GM12878 (cell line): ENCODE data around the gene RPL22. TPM values are rescaled to one million over a fixed set of nuclear protein-coding genes. Genes with fewer than 3 reads are reported as not detected.

Experiments used
- ATAC-seq: fragments of 200-7000 bp; cut with Tn5 transposase; 3 replicates; pipeline ENCODE4 v1.9.1; 2020; ENCODE audit warnings: mild to moderate bottlenecking, moderate library complexity
- BruUV-seq: library from RNA; stranded (reverse); fragments of 400-500 nt; replicated peaks from 2 replicates; lab custom pipeline; 2021; lab: Mats Ljungman, UMichigan
- CTCF ChIA-PET: fragments of 300-600 bp; sonication (Branson Sonifier 250); formaldehyde crosslinking; extraction: SDS; loops from one replicate; lab custom pipeline; 2021; ENCODE audit warnings: inconsistent platforms; lab: Yijun Ruan, JAX
- POLR2A ChIA-PET: fragments of 350-600 bp; formaldehyde crosslinking; extraction: SDS; loops from one replicate; lab custom pipeline; 2021; ENCODE audit warnings: inconsistent platforms; lab: Charles Lee
- RAD21 ChIA-PET: fragments of 300-600 bp; sonication (Branson Sonifier 250); formaldehyde crosslinking; loops from one replicate; lab custom pipeline; 2023; ENCODE audit warnings: antibody characterized with exemption; ENCODE audit not compliant: unreplicated experiment; lab: Charles Lee
- SMC1A ChIA-PET: fragments of 300-600 bp; sonication (Branson Sonifier 250); formaldehyde crosslinking; loops from one replicate; lab custom pipeline; 2023; ENCODE audit not compliant: unreplicated experiment, uncharacterized antibody; lab: Charles Lee
- DNase-seq: peaks from one replicate; pipeline ENCODE4 v3.0.0-alpha.2; 2011; ENCODE audit warnings: low read depth, low spot score
- FAIRE-seq: peaks from 3 replicates; lab custom pipeline; 2011; peaks lifted over from hg19 to GRCh38; lab: Jason Lieb, UNC
- H2AFZ ChIP-seq: 2 replicates; pipeline ENCODE4 v1.6.0; 2011; ENCODE audit warnings: low read depth, low read length, control low read depth; ENCODE audit not compliant: control insufficient read depth
- H3K27ac ChIP-seq: 2 replicates; pipeline ENCODE4 v1.5.1; 2011; ENCODE audit warnings: control low read depth; ENCODE audit not compliant: control insufficient read depth, insufficient read depth
- H3K27me3 ChIP-seq, 2 experiments: replicated peaks in 1 of 2; 2 replicates each; pipeline versions ENCODE4 v1.6.0 to v1.6.1; 2011; ENCODE audit warnings: low read length in 1 of 2; ENCODE audit not compliant: control insufficient read depth in 2 of 2, insufficient read depth in 2 of 2
- H3K36me3 ChIP-seq, 2 experiments: 2 replicates each; pipeline ENCODE4 v1.5.1; 2011; ENCODE audit warnings: low read length in 1 of 2; ENCODE audit not compliant: control insufficient read depth in 2 of 2, insufficient read depth in 2 of 2
- H3K4me1 ChIP-seq: 2 replicates; pipeline ENCODE4 v1.6.1; 2011; ENCODE audit warnings: mild to moderate bottlenecking, low read length, moderate library complexity, mixed read lengths; ENCODE audit not compliant: control insufficient read depth, insufficient read depth
- H3K4me2 ChIP-seq: 2 replicates; pipeline ENCODE4 v1.6.0; 2011; ENCODE audit warnings: control low read depth; ENCODE audit not compliant: control insufficient read depth, insufficient read depth
- H3K4me3 ChIP-seq: fragments of 200-600 bp; sonication (generic); 2 replicates; pipeline ENCODE4 v1.5.1; 2016
- H3K79me2 ChIP-seq: 2 replicates; pipeline ENCODE4 v1.6.0; 2011; ENCODE audit warnings: low read length; ENCODE audit not compliant: control insufficient read depth, insufficient read depth
- H3K9ac ChIP-seq: 2 replicates; pipeline ENCODE4 v1.8.0; 2011; ENCODE audit warnings: low read length, control low read depth, mixed read lengths; ENCODE audit not compliant: control insufficient read depth, insufficient read depth
- H3K9me3 ChIP-seq: replicated peaks from 3 replicates; pipeline ENCODE4 v1.5.1; 2011; ENCODE audit warnings: mild to moderate bottlenecking, low read length; ENCODE audit not compliant: control insufficient read depth, insufficient read depth
- H4K20me1 ChIP-seq: 2 replicates; pipeline ENCODE4 v1.6.0; 2011; ENCODE audit not compliant: control insufficient read depth, insufficient read depth
- ATF2 ChIP-seq: IDR thresholded peaks from 2 replicates; pipeline ENCODE4 v1.6.1; 2012; ENCODE audit warnings: low read length, inconsistent platforms
- ATF3 ChIP-seq: IDR thresholded peaks from 2 replicates; pipeline ENCODE4 v1.6.1; 2011; ENCODE audit warnings: low read depth, mild to moderate bottlenecking, low read length, moderate library complexity, borderline replicate concordance; ENCODE audit errors: extremely low read depth
- CREB1 ChIP-seq: IDR thresholded peaks from 2 replicates; pipeline ENCODE4 v1.6.1; 2012; ENCODE audit warnings: low read depth, mild to moderate bottlenecking, inconsistent platforms
- E2F4 ChIP-seq: IDR thresholded peaks from 2 replicates; pipeline ENCODE4 v1.6.1; 2012; ENCODE audit warnings: low read depth, low read length, improper control_type of control experiment
- E4F1 ChIP-seq: fragments of 450-650 bp; IDR thresholded peaks from 2 replicates; pipeline ENCODE4 v1.6.1; 2018; ENCODE audit warnings: borderline replicate concordance, mild to moderate bottlenecking; ENCODE audit not compliant: partially characterized antibody
- MLLT1 ChIP-seq: fragments of 450-650 bp; IDR thresholded peaks from 2 replicates; pipeline ENCODE4 v1.6.1; 2016; ENCODE audit warnings: mild to moderate bottlenecking
- MTA3 ChIP-seq: IDR thresholded peaks from 2 replicates; pipeline ENCODE4 v1.6.1; 2012; ENCODE audit warnings: low read length, inconsistent platforms, borderline replicate concordance
- MXI1 ChIP-seq: fragments of 150-350 bp; IDR thresholded peaks from 2 replicates; pipeline ENCODE4 v1.6.1; 2011; ENCODE audit warnings: low read depth, mild to moderate bottlenecking, inconsistent platforms, low read length, improper control_type of control experiment
- PAX8 ChIP-seq: fragments of 450-650 bp; IDR thresholded peaks from 2 replicates; pipeline ENCODE4 v1.6.1; 2017; ENCODE audit warnings: mild to moderate bottlenecking, moderate library complexity
- RCOR1 ChIP-seq: conservative IDR thresholded peaks from 2 replicates; pipeline ENCODE4 v1.6.1; 2012; ENCODE audit warnings: low read depth, low read length, improper control_type of control experiment
- SREBF2 ChIP-seq: IDR thresholded peaks from 2 replicates; pipeline ENCODE4 v1.6.1; 2012; ENCODE audit warnings: mild to moderate bottlenecking, low read length
- WGBS: methylation state at CpG from one replicate; pipeline ENCODE4 v1.1.6; 2016; ENCODE audit warnings: low lambda C conversion rate; ENCODE audit not compliant: insufficient replicate concordance, insufficient coverage; ENCODE audit errors: missing lambda C conversion rate; 5-methylcytosine and 5-hydroxymethylcytosine counted together
- in situ Hi-C: fragments of 300-500 bp; cut with MboI; formaldehyde crosslinking; loops from 9 replicates; pipeline ENCODE4 v1.14.3; 2018; ENCODE audit warnings: mixed read lengths
- intact Hi-C: fragments of 100-400 bp; cut with micrococcal nuclease; formaldehyde crosslinking; loops from one replicate; pipeline ENCODE4 v1.14.2; 2022; ENCODE audit not compliant: unreplicated experiment
- polyA plus RNA-seq, 11 experiments: library from polyadenylated mRNA; depleted of rRNA in 4 of 11; unstranded in 6 of 11; stranded (reverse) in 5 of 11; fragments of >200 nt; fragmentation: Nextera tagmentation in 4 of 11; fragmentation: Illumina TruSeq in 1 of 11; extraction: Ambion mirVana in 4 of 11; extraction: Trizol in 1 of 11; gene quantifications; 1 replicate in 1 of 11; 2 replicates in 10 of 11; pipeline versions ENCODE4 v1.2.1 to v1.2.3, GENCODE V29; 2011 to 2016; ENCODE audit warnings: inconsistent platforms in 2 of 11, missing spikeins in 2 of 11, low read depth in 1 of 11
- total RNA-seq, 4 experiments: library from RNA; depleted of rRNA in 3 of 4; stranded (reverse); fragments of >200 nt in 3 of 4; fragmentation: Illumina TruSeq in 1 of 4; extraction: Trizol in 1 of 4; gene quantifications; 2 replicates each; pipeline versions ENCODE4 v1.2.1 to v1.2.3, GENCODE V29; 2013 to 2021

The RPL22 gene
- total and polyA plus RNA-seq, 10 of the 15 experiments (the other 5 are each of a cell fraction or from before 2014, with no cell fraction given): 191 to 560 (median 430) TPM

- RAD21 ChIA-PET: no interaction called here
- BruUV-seq: no TSS peak
- H3K4me2 ChIP-seq: no peak overlapping the region
- H3K4me3 ChIP-seq: no peak overlapping the region
- no peaks in the 10 kb centered on the region; a peak in 2 of 4 replicates for H3K27me3 ChIP-seq
- H3K9me3 ChIP-seq: no peaks in the 10 kb centered on the region; the same call in 2 of the 3 replicates
- H2AFZ ChIP-seq: no peak overlapping the region
- intact Hi-C loops: no loop called here
- WGBS: 12% methylated on average over 13 of the region's 16 CpGs
- no peaks in the 10 kb centered on the region for H3K36me3 ChIP-seq
- POLR2A ChIA-PET: no interaction called here
- H3K9ac ChIP-seq: no peak overlapping the region
- SMC1A ChIA-PET: no interaction called here
- ATAC-seq (no peak), DNase-seq (no peak), FAIRE-seq (no peak)
- H4K20me1 ChIP-seq: no peaks in the 10 kb centered on the region
- CTCF ChIA-PET: no interaction called here
- no peak overlapping the region for H3K27ac ChIP-seq
- H3K79me2 ChIP-seq: no peaks in the 10 kb centered on the region
- no peaks in the 10 kb centered on the region for H3K4me1 ChIP-seq
- in situ Hi-C loops: no loop called here
- no peak for TF ChIP-seq CREB1
- no peak for TF ChIP-seq E4F1
- no peak for TF ChIP-seq MXI1
- no peak for TF ChIP-seq E2F4
- TF ChIP-seq PAX8: no peak
- no peak for TF ChIP-seq ATF2
- TF ChIP-seq MTA3: no peak
- TF ChIP-seq SREBF2: no peak
- no peak for TF ChIP-seq ATF3
- no peak for TF ChIP-seq RCOR1
- no peak for TF ChIP-seq MLLT1
Observed at GRCh38 chr1:6170116-6170741, 29.2 kb downstream of the RPL22 start.
